HG02943 (cell line): ENCODE measurements around the gene OSBPL3.
A peak's percentile ranks its signal among the peaks of the same experiment; 100 is the strongest.
"Not testable (repeated sequence)": the region's sequence is repeated elsewhere in the genome, so short reads cannot be mapped to it uniquely, and the experiment has no call there.

ENCODE experiments used
- ATAC-seq: cut with Tn5 transposase; IDR thresholded peaks from one replicate; pipeline ENCODE4 v1.9.1; 2021; ENCODE audit warnings: mild to moderate bottlenecking, low read depth, moderate library complexity; ENCODE audit not compliant: unreplicated experiment

Gene OSBPL3

GRCh38 chr7:24922099-24922773 lies 57.7 kb downstream of the OSBPL3 start:
- ATAC-seq: no peak

- no peak for ATAC-seq
These were observed 58.7 kb downstream of the OSBPL3 start for GRCh38 chr7:24921362-24921679.

- ATAC-seq: no peak
These were observed 59.3 kb downstream of the OSBPL3 start for GRCh38 chr7:24920451-24921361.

- ATAC-seq: peak; percentile 57
These were observed 62.3 kb downstream of the OSBPL3 start for GRCh38 chr7:24917510-24918239.

GRCh38 chr7:24916463-24917040 lies 63.4 kb downstream of the OSBPL3 start:
- ATAC-seq: no peak

- no peak for ATAC-seq
These were observed 65.5 kb downstream of the OSBPL3 start for GRCh38 chr7:24914465-24914859.

DNA sequence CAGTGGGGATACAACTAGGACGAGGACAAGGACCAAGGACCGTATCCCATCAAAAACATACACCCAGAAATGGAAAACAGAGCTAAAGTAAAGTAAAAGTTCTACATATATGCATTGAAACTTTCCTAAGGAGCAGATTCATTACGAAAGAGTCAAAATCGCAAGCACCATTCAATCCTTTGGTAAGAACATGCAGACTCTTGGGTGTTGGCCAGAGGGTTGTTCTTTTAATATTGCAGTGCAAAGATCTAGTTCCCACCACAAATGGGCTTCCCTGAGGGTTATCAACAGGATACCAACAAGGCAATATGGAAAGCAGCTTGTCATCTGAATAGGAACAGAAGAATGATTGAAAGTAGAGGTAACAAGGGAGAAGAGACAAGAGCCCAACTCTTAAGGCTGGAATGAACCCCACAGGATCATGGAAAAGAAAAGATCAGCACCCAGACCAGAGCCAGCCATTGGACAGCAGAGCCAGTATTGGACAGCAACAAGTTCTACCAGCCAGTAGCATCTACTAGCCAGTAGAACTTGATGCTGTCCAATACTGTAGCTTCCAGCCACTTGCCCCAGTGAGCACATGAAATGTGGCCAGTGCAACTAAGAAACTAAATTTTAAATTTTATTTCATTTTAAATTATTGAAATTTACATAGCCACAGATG lies 66.0 kb downstream of the OSBPL3 start:
- ATAC-seq: no peak

DNA sequence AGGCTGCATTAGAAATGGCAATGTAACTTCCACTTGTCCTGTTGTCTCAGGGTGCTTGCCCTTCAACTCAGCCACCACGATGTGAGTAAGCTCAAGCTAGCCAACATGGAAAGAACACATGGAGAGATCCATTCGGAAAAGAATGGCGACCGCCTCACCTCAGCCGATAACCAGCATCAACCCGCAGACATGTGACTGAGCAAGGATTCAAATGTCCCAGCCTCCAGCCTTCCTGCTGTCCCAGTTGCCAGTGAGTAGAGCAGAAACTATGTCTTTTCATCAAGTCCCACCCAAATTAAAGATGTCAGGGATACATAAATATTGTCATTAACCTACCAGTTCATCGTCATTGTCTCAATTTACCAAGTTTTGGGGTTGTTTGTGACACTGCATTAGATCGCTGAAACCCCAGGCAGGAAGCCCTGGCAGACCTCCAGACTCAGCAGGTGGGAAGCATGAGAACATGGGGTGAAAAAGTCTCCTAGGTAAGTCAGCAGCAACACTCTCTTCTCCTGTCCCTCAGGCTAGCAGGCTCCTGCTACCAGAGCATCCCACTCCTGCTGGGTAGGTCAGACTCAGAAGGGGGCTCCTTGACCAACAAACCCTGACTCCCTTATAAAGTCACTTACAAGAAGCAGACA lies 67.0 kb downstream of the OSBPL3 start:
- ATAC-seq: no peak

DNA sequence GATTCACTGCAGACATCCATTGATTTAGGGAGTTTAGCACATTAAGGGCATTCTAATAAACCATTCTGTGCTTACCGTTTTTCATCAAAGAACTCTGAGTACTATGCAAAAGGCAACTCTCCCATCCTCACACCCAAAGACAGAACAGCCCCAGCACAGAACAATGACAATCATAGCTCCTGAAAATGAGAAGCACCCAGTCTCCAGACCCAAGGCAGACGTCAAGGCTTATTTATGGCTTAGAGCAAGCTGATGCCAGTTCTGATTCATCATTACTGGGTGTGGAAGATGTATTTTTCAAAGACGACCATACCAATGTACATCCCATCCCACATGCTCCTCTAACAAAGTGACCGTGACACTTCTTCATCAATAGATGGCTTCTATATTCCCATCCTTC lies 67.6 kb downstream of the OSBPL3 start:
- ATAC-seq: no peak

- ATAC-seq: no peak
These were observed 68.8 kb downstream of the OSBPL3 start for GRCh38 chr7:24911213-24911603.

GRCh38 chr7:24910551-24911212 lies 69.3 kb downstream of the OSBPL3 start:
- ATAC-seq: no peak

DNA sequence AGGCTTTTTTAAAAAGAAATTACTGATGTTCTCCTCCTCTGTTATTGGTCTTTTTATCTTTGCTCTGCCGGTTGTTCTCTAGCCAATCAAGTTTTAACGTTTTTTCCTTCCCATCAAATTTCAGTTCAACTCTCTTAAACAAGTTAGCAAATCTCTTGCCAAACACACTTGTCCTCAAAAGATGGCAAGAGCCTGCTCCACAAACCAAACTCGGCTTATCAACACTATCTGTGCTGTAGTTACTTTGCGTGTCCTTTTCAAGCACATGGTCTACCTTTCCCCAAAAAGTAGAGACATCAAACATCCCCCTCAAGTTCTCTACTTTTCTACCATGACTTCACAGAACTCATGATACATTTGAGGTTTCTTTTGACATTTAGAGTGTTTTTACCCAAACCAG lies 71.3 kb downstream of the OSBPL3 start:
- ATAC-seq: no peak

GRCh38 chr7:24908166-24908565 lies 71.8 kb downstream of the OSBPL3 start:
- no peak for ATAC-seq

DNA sequence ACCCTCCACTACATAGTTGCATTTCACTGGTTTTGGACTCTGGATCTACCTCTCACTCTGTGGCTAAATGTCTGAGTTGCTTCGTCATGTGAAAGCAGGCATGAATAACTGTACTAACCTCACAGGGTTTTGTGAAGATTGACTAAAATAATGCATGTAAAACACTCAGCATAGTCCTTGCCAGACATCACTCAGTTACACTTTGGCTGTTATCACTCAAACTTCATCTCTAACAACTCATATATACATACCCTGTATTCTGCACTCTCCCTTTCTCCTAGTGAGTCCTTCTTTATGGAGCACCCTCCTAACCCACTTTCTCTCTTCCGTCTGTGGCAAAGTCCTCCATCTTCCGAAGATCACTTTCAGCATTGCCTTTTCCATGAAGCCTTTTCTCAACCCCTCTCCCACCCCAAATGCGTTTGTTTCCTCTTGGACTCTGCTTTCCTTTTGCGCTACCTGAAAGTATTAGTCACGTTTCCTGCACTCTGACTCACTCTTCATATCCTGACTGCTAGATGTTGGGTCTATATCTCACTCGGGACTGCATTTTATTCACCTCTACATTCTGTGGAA lies 72.6 kb downstream of the OSBPL3 start:
- ATAC-seq: peak; percentile 42

DNA sequence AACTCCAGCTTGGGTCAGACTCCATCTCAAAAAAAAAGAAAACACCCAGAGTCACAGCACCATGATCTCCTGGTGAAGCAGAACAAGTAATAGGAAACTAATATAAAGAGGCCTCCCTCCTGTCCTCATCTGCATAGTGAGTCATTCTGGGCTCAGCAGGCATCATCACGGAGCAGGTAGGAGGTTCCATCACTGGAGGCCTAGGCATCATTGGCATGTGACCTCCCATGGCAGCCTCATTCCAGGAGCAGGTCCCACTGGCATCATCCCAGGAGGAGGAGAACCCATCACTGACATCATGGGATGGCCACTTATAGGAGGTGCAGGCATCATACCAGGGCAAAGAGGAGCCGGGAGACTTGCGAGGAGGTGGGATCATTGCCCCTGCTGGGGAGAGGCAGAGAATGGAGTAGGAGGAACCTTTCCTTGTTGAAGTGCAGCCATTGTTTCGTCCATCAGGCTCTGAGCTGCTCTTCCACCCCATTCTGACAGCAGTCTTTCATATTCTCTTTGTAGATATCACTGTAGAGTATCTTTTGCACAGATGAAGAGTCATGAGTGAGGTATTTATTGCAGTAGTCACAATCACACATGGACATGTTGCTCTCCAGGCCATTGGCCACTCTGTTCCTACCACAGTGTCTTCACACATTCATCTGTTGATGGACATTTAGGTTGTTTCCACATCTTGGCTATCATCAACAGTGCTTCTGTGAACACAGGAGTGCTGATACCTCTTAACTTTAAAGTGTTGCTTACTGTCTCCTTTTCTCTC lies 73.8 kb downstream of the OSBPL3 start:
- no peak for ATAC-seq

DNA sequence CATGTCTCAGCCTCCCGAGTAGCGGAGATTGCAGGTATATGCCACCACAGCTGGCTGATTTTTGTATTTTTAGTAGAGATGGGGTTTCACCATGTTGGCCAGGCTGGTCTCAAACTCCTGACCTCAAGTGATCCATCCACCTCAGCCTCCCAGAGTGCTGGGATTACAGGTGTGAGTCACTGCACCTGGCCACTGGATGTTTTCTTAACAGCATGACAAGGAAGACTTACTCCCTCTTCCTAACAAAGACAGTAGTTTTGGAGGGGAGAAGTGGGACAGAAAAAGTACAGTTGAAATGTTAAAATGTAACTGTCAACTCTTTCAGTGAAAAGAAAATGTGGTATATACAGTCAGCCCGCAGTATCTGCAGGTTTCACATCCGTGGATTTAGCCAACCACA lies 76.0 kb downstream of the OSBPL3 start:
- not testable (repeated sequence) for ATAC-seq

DNA sequence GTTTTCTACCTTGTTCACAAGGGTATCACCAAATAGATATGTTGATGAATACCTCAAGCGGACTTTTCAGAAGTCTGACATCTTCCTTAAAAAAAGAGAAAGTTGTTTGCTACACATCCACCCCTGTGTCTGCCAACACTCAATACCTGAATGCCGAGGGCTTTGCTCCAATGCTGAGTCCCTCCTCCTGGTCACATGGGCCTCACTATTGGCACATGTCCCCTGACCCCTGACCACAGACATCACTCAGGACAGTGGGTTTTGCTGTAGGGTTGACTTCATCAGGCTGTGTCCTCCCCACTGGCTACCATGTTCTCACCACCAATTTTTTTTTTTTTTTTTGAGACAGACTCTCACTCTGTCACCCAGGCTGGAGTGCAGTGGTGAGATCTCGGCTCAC lies 76.4 kb downstream of the OSBPL3 start:
- no peak for ATAC-seq

DNA sequence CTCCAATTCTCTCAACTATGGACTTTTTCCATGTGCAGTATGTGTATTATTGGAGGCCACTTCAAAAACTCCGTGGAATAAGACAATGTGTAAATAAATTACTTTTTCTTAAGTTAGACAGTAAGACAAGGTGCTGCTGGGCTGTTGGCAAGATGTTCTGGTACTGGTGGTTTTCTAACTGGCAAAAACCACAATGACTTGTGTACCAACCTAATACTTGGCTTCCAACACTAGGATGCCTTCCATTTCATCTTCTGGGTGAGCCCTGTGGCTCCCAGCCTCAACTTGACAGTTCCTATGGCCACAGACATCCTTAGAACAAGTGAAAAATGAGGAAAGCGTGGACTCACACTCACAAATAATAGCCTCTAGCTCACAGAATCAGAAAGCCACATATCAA lies 77.0 kb downstream of the OSBPL3 start:
- no peak for ATAC-seq
